GM23338 (cell line): ENCODE measurements around the gene DYNC2H1. TPM values are rescaled to one million over a fixed set of nuclear protein-coding genes. Genes with fewer than 3 reads are reported as not detected.

Experiments
- ATAC-seq: fragments of 200-7000 bp; cut with Tn5 transposase; 3 replicates; pipeline ENCODE4 v1.9.1; 2020
- DNase-seq: peaks from one replicate; pipeline ENCODE4 v3.0.0-alpha.2; 2015; ENCODE audit warnings: low spot score
- H2AFZ ChIP-seq: fragments of 200-600 bp; sonication (generic); 2 replicates; pipeline ENCODE4 v1.8.0; 2016; ENCODE audit warnings: antibody characterized with exemption, mild to moderate bottlenecking, moderate library complexity
- H3F3A ChIP-seq: fragments of 200-600 bp; sonication (generic); replicated peaks from 2 replicates; pipeline ENCODE4 v1.8.0; 2017; ENCODE audit warnings: antibody characterized with exemption, mixed run types, low read depth
- H3K27ac ChIP-seq: fragments of 200-600 bp; sonication (generic); 2 replicates; pipeline ENCODE4 v1.6.1; 2016; ENCODE audit warnings: low read depth
- H3K27me3 ChIP-seq: fragments of 200-600 bp; sonication (generic); 2 replicates; pipeline ENCODE4 v1.8.0; 2016; ENCODE audit warnings: mild to moderate bottlenecking, mixed run types, moderate library complexity; ENCODE audit not compliant: insufficient read depth
- H3K36me3 ChIP-seq: fragments of 200-600 bp; sonication (generic); 2 replicates; pipeline ENCODE4 v1.8.0; 2016; ENCODE audit warnings: mild to moderate bottlenecking; ENCODE audit not compliant: insufficient read depth
- H3K4me1 ChIP-seq: fragments of 200-600 bp; sonication (generic); 2 replicates; pipeline ENCODE4 v1.8.0; 2016; ENCODE audit warnings: mild to moderate bottlenecking, moderate library complexity; ENCODE audit not compliant: insufficient read depth
- H3K4me2 ChIP-seq: fragments of 200-600 bp; sonication (generic); 2 replicates; pipeline ENCODE4 v1.7.1; 2017; ENCODE audit warnings: mixed run types
- H3K4me3 ChIP-seq: fragments of 200-600 bp; sonication (generic); 2 replicates; pipeline ENCODE4 v1.6.1; 2016; ENCODE audit warnings: mixed run types
- H3K79me2 ChIP-seq: fragments of 200-600 bp; sonication (generic); replicated peaks from 2 replicates; pipeline ENCODE4 v1.8.0; 2017; ENCODE audit warnings: mild to moderate bottlenecking; ENCODE audit not compliant: insufficient read depth
- H3K9me2 ChIP-seq: fragments of 200-600 bp; sonication (generic); 2 replicates; pipeline ENCODE4 v1.8.0; 2017; ENCODE audit not compliant: insufficient read depth
- H4K20me1 ChIP-seq: fragments of 200-600 bp; sonication (generic); replicated peaks from 2 replicates; pipeline ENCODE4 v1.8.0; 2017; ENCODE audit warnings: mild to moderate bottlenecking; ENCODE audit not compliant: insufficient read depth
- H3K27ac Mint-ChIP-seq: 2 replicates; pipeline ENCODE4 v1.8.0; 2020; ENCODE audit warnings: inconsistent platforms, mild to moderate bottlenecking, moderate library complexity, mixed read lengths
- H3K27me3 Mint-ChIP-seq: 3 replicates; pipeline ENCODE4 v1.8.0; 2022; ENCODE audit warnings: low read depth, mild to moderate bottlenecking, moderate library complexity, mixed read lengths, inconsistent platforms; ENCODE audit not compliant: insufficient read depth, poor library complexity
- H3K36me3 Mint-ChIP-seq: 3 replicates; pipeline ENCODE4 v1.8.0; 2021; ENCODE audit warnings: low read depth, mild to moderate bottlenecking, inconsistent platforms, moderate library complexity, mixed read lengths
- H3K4me1 Mint-ChIP-seq: 3 replicates; pipeline ENCODE4 v1.8.0; 2020; ENCODE audit warnings: mild to moderate bottlenecking, inconsistent platforms, mixed read lengths
- H3K4me3 Mint-ChIP-seq: 3 replicates; pipeline ENCODE4 v1.8.0; 2021; ENCODE audit warnings: moderate library complexity, mild to moderate bottlenecking, inconsistent platforms, mixed read lengths
- H3K9me3 Mint-ChIP-seq: 3 replicates; pipeline ENCODE4 v1.8.0; 2020; ENCODE audit warnings: moderate library complexity, mild to moderate bottlenecking, inconsistent platforms, mixed read lengths
- CREB1 ChIP-seq: fragments of 250-450 bp; sonication (Bioruptor Pico); IDR thresholded peaks from 2 replicates; pipeline ENCODE4 v1.5.0; 2020; ENCODE audit warnings: low read depth, mild to moderate bottlenecking, moderate library complexity
- EZH2 ChIP-seq: fragments of 200-600 bp; sonication (generic); IDR thresholded peaks from one replicate; pipeline ENCODE4 v1.8.0; 2017; ENCODE audit warnings: antibody characterized with exemption, mild to moderate bottlenecking, low read depth; ENCODE audit not compliant: unreplicated experiment
- EZH2phosphoT487 ChIP-seq: fragments of 200-600 bp; sonication (generic); IDR thresholded peaks from one replicate; pipeline ENCODE4 v1.8.1; 2018; ENCODE audit warnings: antibody characterized with exemption; ENCODE audit not compliant: unreplicated experiment
- JUNB ChIP-seq: IDR thresholded peaks from one replicate; pipeline ENCODE4 v1.6.1; 2016; ENCODE audit warnings: antibody characterized with exemption; ENCODE audit not compliant: unreplicated experiment
- NANOG ChIP-seq: IDR thresholded peaks from 2 replicates; pipeline ENCODE4 v1.6.1; 2016; ENCODE audit warnings: antibody characterized with exemption, borderline replicate concordance
- STAT1 ChIP-seq: IDR thresholded peaks from one replicate; pipeline ENCODE4 v1.6.1; 2016; ENCODE audit warnings: antibody characterized with exemption; ENCODE audit not compliant: unreplicated experiment
- ZNF114 ChIP-seq: fragments of 250-450 bp; sonication (Bioruptor Pico); IDR thresholded peaks from 2 replicates; pipeline ENCODE4 v1.5.0; 2020; ENCODE audit warnings: mild to moderate bottlenecking, moderate library complexity
- polyA plus RNA-seq: library from polyadenylated mRNA; unstranded; fragments of >200 nt; fragmentation: Nextera tagmentation; extraction: Ambion mirVana; gene quantifications from 2 replicates; pipeline ENCODE4 v1.2.1, GENCODE V29; 2016
- total RNA-seq: library from RNA; depleted of rRNA; stranded (reverse); fragments of >200 nt; shearing (Covaris generic); gene quantifications from 2 replicates; pipeline ENCODE4 v1.2.3, GENCODE V29; 2014
- TF ChIP-seq, protein P1 (sequence below): fragments of 250-450 bp; sonication (Bioruptor Pico); IDR thresholded peaks from 2 replicates; pipeline ENCODE4 v1.5.0; 2020; ENCODE audit warnings: mild to moderate bottlenecking, moderate library complexity
- TF ChIP-seq, protein P2 (sequence below): IDR thresholded peaks from 2 replicates; pipeline ENCODE4 v1.6.1; 2016; ENCODE audit warnings: antibody characterized with exemption
- TF ChIP-seq, protein P3 (sequence below): IDR thresholded peaks from one replicate; pipeline ENCODE4 v1.6.1; 2018; ENCODE audit warnings: antibody characterized with exemption; ENCODE audit not compliant: unreplicated experiment

Gene DYNC2H1
- total and polyA plus RNA-seq, 2 experiments from 2014 or later, result 19.3 to 22.5 TPM

DNA sequence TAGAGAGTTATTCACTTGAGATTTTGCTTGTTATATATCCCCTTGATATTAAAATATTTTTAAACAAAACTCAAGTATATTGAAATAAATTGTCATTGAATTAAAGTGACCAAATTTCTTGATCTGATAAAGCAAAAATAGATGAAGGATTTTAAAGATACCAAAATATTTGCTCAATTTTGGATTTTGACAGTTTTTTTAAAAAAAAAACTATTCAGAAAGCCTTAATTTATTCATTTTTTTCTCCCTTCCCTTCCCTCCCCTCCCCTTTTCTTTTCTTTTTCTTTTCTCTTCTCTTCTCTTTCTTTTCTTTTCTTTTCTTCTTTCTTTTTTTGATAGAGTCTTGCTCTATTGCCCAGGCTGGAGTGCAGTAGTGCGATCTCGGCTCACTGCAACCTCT lies 163.7 kb downstream of the DYNC2H1 start:
- no peaks in the 10 kb centered on the region for H3K79me2 ChIP-seq
- no peaks in the 10 kb centered on the region for H3F3A ChIP-seq
- no peaks in the 10 kb centered on the region; the same call in 1 of the 2 replicates for H3K9me2 ChIP-seq
- H3K4me1 ChIP-seq, result no peaks in the 10 kb centered on the region
- ATAC-seq (no peak), DNase-seq (no peak)
- H3K36me3 Mint-ChIP-seq, result peaks cover 3% of the 10 kb centered on the region; the same call in 2 of the 3 replicates
- no peaks in the 10 kb centered on the region for H3K4me1 Mint-ChIP-seq
- H3K9me3 Mint-ChIP-seq, result no peaks in the 10 kb centered on the region
- H3K27ac ChIP-seq, result no peak overlapping the region
- no peaks in the 10 kb centered on the region for H3K27me3 Mint-ChIP-seq
- H3K4me3 ChIP-seq, result no peak overlapping the region
- H3K27me3 ChIP-seq, result no peaks in the 10 kb centered on the region
- no peaks in the 10 kb centered on the region for H4K20me1 ChIP-seq
- H3K4me2 ChIP-seq, result no peak overlapping the region
- H2AFZ ChIP-seq, result no peak overlapping the region
- H3K4me3 Mint-ChIP-seq, result no peak overlapping the region
- no peaks in the 10 kb centered on the region for H3K36me3 ChIP-seq
- TF ChIP-seq NANOG, result no peak
- no peak for TF ChIP-seq EZH2
- TF ChIP-seq STAT1, result no peak
- TF ChIP-seq ZNF114 (CRISPR knock-in tag), result no peak
- no peak overlapping the region for H3K27ac Mint-ChIP-seq

DNA sequence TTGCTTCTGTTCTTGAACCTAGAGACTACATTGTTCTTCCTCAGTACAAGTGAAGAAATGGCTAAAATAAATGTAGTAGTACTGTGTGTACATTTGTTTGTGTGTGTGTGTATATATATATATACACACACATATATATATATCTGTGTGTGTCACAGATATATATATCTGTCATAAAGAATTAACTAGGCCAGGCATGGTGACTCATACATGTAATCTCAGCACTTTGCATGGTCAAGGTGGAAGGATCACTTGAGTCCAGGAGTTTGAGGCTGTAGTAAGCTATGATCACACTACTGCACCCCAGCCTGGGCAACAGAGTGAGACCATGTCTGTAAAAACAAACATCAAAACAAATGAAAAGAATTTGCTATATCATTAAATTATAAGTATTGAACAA lies 164.8 kb downstream of the DYNC2H1 start:
- no peaks in the 10 kb centered on the region for H3K4me1 ChIP-seq
- no peak overlapping the region for H3K4me3 ChIP-seq
- Mint-ChIP-seq H3K36me3 (peaks cover 3% of the 10 kb centered on the region; the same call in 2 of the 3 replicates), H3K4me1 (no peaks in the 10 kb centered on the region), H3K9me3 (no peaks in the 10 kb centered on the region), H3K4me3 (no peak overlapping the region), H3K27me3 (no peaks in the 10 kb centered on the region), H3K27ac (no peak overlapping the region)
- ATAC-seq, result no peak
- no peak for TF ChIP-seq CREB1 (CRISPR knock-in tag)
- no peak for TF ChIP-seq STAT1
- TF ChIP-seq JUNB, result no peak
- TF ChIP-seq NANOG, result no peak
- TF ChIP-seq, protein P1, sequence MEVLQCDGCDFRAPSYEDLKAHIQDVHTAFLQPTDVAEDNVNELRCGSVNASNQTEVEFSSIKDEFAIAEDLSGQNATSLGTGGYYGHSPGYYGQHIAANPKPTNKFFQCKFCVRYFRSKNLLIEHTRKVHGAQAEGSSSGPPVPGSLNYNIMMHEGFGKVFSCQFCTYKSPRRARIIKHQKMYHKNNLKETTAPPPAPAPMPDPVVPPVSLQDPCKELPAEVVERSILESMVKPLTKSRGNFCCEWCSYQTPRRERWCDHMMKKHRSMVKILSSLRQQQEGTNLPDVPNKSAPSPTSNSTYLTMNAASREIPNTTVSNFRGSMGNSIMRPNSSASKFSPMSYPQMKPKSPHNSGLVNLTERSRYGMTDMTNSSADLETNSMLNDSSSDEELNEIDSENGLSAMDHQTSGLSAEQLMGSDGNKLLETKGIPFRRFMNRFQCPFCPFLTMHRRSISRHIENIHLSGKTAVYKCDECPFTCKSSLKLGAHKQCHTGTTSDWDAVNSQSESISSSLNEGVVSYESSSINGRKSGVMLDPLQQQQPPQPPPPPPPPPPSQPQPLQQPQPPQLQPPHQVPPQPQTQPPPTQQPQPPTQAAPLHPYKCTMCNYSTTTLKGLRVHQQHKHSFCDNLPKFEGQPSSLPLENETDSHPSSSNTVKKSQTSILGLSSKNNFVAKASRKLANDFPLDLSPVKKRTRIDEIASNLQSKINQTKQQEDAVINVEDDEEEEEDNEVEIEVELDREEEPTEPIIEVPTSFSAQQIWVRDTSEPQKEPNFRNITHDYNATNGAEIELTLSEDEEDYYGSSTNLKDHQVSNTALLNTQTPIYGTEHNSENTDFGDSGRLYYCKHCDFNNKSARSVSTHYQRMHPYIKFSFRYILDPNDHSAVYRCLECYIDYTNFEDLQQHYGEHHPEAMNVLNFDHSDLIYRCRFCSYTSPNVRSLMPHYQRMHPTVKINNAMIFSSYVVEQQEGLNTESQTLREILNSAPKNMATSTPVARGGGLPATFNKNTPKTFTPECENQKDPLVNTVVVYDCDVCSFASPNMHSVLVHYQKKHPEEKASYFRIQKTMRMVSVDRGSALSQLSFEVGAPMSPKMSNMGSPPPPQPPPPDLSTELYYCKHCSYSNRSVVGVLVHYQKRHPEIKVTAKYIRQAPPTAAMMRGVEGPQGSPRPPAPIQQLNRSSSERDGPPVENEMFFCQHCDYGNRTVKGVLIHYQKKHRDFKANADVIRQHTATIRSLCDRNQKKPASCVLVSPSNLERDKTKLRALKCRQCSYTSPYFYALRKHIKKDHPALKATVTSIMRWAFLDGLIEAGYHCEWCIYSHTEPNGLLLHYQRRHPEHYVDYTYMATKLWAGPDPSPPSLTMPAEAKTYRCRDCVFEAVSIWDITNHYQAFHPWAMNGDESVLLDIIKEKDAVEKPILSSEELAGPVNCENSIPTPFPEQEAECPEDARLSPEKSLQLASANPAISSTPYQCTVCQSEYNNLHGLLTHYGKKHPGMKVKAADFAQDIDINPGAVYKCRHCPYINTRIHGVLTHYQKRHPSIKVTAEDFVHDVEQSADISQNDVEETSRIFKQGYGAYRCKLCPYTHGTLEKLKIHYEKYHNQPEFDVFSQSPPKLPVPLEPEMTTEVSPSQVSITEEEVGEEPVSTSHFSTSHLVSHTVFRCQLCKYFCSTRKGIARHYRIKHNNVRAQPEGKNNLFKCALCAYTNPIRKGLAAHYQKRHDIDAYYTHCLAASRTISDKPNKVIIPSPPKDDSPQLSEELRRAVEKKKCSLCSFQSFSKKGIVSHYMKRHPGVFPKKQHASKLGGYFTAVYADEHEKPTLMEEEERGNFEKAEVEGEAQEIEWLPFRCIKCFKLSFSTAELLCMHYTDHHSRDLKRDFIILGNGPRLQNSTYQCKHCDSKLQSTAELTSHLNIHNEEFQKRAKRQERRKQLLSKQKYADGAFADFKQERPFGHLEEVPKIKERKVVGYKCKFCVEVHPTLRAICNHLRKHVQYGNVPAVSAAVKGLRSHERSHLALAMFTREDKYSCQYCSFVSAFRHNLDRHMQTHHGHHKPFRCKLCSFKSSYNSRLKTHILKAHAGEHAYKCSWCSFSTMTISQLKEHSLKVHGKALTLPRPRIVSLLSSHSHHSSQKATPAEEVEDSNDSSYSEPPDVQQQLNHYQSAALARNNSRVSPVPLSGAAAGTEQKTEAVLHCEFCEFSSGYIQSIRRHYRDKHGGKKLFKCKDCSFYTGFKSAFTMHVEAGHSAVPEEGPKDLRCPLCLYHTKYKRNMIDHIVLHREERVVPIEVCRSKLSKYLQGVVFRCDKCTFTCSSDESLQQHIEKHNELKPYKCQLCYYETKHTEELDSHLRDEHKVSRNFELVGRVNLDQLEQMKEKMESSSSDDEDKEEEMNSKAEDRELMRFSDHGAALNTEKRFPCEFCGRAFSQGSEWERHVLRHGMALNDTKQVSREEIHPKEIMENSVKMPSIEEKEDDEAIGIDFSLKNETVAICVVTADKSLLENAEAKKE (CRISPR knock-in tag), result no peak
- TF ChIP-seq, protein P2, sequence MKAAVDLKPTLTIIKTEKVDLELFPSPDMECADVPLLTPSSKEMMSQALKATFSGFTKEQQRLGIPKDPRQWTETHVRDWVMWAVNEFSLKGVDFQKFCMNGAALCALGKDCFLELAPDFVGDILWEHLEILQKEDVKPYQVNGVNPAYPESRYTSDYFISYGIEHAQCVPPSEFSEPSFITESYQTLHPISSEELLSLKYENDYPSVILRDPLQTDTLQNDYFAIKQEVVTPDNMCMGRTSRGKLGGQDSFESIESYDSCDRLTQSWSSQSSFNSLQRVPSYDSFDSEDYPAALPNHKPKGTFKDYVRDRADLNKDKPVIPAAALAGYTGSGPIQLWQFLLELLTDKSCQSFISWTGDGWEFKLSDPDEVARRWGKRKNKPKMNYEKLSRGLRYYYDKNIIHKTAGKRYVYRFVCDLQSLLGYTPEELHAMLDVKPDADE, result no peak
- TF ChIP-seq ZNF114 (CRISPR knock-in tag), result no peak
- TF ChIP-seq, protein P3, sequence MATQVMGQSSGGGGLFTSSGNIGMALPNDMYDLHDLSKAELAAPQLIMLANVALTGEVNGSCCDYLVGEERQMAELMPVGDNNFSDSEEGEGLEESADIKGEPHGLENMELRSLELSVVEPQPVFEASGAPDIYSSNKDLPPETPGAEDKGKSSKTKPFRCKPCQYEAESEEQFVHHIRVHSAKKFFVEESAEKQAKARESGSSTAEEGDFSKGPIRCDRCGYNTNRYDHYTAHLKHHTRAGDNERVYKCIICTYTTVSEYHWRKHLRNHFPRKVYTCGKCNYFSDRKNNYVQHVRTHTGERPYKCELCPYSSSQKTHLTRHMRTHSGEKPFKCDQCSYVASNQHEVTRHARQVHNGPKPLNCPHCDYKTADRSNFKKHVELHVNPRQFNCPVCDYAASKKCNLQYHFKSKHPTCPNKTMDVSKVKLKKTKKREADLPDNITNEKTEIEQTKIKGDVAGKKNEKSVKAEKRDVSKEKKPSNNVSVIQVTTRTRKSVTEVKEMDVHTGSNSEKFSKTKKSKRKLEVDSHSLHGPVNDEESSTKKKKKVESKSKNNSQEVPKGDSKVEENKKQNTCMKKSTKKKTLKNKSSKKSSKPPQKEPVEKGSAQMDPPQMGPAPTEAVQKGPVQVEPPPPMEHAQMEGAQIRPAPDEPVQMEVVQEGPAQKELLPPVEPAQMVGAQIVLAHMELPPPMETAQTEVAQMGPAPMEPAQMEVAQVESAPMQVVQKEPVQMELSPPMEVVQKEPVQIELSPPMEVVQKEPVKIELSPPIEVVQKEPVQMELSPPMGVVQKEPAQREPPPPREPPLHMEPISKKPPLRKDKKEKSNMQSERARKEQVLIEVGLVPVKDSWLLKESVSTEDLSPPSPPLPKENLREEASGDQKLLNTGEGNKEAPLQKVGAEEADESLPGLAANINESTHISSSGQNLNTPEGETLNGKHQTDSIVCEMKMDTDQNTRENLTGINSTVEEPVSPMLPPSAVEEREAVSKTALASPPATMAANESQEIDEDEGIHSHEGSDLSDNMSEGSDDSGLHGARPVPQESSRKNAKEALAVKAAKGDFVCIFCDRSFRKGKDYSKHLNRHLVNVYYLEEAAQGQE, result no peak
- TF ChIP-seq EZH2phosphoT487, result no peak
- H3K9me2 ChIP-seq, result no peaks in the 10 kb centered on the region; the same call in 1 of the 2 replicates
- no peaks in the 10 kb centered on the region for H3K36me3 ChIP-seq
- H4K20me1 ChIP-seq, result no peaks in the 10 kb centered on the region
- H3K4me2 ChIP-seq, result no peak overlapping the region
- no peak for DNase-seq
- no peaks in the 10 kb centered on the region for H3K27me3 ChIP-seq
- H3F3A ChIP-seq, result no peaks in the 10 kb centered on the region
- no peak overlapping the region for H3K27ac ChIP-seq
- H2AFZ ChIP-seq, result no peak overlapping the region
- no peaks in the 10 kb centered on the region for H3K79me2 ChIP-seq
